ENCODE data around the gene TLR3. TPM values are rescaled to one million over a fixed set of nuclear protein-coding genes. Genes with fewer than 3 reads are reported as not detected.
A peak's percentile ranks its signal among the peaks of the same experiment; 100 is the strongest.
"Not testable (repeated sequence)": the region's sequence is repeated elsewhere in the genome, so short reads cannot be mapped to it uniquely, and the experiment has no call there.

TLR3 gene
- total RNA-seq, 1 donor from 2014 or later = 26.8 TPM

DNA sequence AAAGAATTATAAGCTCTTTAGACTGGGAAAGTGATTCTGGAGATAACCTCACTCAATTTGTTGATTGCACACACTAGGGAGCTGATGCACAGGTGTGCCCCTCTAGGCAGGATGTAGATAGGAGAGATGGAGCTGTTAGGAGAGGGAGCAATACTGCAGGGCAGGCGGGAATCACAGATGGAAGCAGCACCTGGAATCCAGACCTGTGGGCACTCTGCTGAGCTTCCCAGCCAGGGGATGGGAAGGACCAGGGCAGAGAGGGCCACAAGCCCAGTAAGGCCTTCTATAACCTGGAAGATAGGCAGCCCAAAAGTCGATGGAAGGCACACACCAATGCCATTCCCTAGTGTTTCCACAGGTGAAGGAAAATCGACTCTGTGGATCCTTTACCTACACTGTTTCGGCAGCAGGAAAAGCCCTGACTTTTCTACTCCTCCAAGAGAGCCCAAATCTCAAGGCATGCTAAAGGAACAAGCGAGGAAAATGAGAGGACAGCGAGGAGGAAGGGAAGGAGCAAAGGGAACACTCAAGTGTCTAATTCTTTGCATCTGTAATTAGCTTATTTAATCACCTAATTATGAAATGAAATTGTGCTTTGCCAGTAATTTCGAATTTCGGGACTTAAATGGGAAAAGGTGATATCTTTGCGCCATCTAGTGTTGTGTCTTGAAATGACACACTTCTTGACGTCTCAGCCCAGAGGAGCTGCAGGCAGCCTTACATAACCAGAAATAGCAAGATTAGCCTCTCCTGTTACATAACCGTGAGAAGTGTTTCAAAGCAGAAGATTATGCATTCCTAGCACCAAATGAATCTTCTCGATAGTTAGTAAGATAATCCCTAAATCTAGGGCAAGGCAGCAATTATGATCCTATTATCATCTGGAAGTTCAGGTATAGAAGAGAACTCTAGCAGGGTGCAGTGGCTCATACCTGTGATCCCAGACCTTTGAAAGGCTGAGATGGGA lies 31.0 kb upstream of the TLR3 start:
- Histone ChIP-seq H3K27me3 (ENCODE audit: low read depth) (no peaks in the 10 kb centered on the region), H3K4me1 (peaks cover 12% of the 10 kb centered on the region), H3K36me3 (no peaks in the 10 kb centered on the region), H3K9me3 (no peaks in the 10 kb centered on the region), H3K4me3 (no peak overlapping the region), H3K27ac (no peak overlapping the region)
- peak; percentile 88 to 92 for ATAC-seq
- intact Hi-C loops (cut with DNase I) = loop anchor here (10.0 kb wide), 1 partner anchor 393 kb away; no protein-coding TSS in a partner anchor
- TF ChIP-seq CTCF (IDR thresholded peaks at IDR 0.05) = peak; percentile 83
- no peak for DNase-seq

DNA sequence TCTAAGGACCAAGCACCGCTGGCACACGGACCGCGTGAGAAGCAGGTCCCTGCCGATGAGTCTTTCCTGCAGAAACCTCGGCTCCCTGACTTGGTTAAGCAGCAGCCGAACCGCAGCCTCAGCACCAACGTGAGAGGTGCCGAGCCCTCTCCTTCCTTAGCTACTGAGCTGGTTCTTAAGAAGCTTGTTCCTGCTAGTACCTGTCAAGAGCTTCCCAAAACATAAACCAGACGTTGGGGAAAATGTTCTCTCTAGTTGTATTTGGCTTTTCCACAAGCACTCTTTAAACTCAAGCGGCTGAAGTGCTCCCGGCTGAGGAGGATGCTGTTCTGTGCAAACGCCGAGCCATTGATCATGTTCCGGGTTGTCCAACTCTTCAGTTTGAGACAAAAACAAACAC lies 29.3 kb upstream of the TLR3 start:
- Histone ChIP-seq H3K27me3 (ENCODE audit: low read depth) (no peaks in the 10 kb centered on the region), H3K9me3 (no peaks in the 10 kb centered on the region), H3K4me3 (no peak overlapping the region), H3K27ac (no peak overlapping the region), H3K4me1 (peaks cover 12% of the 10 kb centered on the region), H3K36me3 (no peaks in the 10 kb centered on the region)
- peak; percentile 60 for DNase-seq
- intact Hi-C loops (cut with DNase I) = loop anchor here (10.0 kb wide), 1 partner anchor 395 kb away; no protein-coding TSS in a partner anchor
- ATAC-seq = peak; percentile 82 to 89
- TF ChIP-seq CTCF (IDR thresholded peaks at IDR 0.05) = no peak

GRCh38 chr4:186040316-186040715 lies 28.6 kb upstream of the TLR3 start:
- peak in 1 of 2 donors; percentile 3 for ATAC-seq
- H3K36me3 ChIP-seq = no peaks in the 10 kb centered on the region
- no peak for DNase-seq
- H3K27me3 ChIP-seq (ENCODE audit: low read depth) = no peaks in the 10 kb centered on the region
- no peaks in the 10 kb centered on the region for H3K9me3 ChIP-seq
- TF ChIP-seq CTCF (IDR thresholded peaks at IDR 0.05) = no peak
- no peak overlapping the region for H3K27ac ChIP-seq
- intact Hi-C loops (cut with DNase I) = no loop called here
- no peak overlapping the region for H3K4me3 ChIP-seq
- H3K4me1 ChIP-seq = peaks cover 12% of the 10 kb centered on the region

DNA sequence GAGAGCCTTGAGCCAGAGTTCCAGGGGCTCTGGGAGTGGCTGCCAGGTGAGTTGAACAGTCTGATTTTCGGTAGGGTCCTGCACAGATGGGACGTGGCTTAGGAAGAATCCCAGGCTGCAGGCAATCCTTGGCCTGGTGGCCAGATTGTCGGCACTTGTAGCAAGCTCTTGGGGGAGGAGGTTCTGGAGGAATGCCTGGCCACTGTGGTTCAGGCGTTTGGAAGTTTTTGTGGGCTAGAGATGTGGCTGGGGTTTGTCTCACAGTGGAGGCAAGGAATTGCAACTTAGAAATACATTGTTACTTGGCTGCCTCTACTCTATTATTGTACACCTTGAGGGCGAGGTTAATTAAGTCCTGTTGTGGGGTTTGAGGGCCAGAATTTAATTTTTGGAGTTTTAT lies 21.5 kb upstream of the TLR3 start:
- H3K36me3 ChIP-seq; H3K27ac ChIP-seq; H3K4me1 ChIP-seq; DNase-seq; ATAC-seq; H3K4me3 ChIP-seq; H3K27me3 ChIP-seq (ENCODE audit: low read depth); intact Hi-C loops (cut with DNase I); H3K9me3 ChIP-seq: not testable (repeated sequence)

DNA sequence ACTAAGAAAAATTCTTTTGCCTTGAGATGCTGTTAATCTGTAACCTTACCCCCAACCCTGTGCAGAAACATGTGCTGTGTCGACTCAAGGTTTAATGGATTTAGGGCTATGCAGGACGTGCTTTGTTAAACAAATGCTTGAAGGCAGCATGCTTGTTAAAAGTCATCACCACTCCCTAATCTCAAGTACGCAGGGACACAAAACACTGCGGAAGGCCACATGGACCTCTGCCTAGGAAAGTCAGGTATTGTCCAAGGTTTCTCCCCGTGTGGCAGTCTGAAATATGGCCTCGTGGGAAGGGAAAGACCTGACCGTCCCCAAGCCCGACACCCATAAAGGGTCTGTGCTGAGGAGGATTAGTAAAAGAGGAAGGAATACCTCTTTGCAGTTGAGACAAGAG lies 18.8 kb upstream of the TLR3 start:
- H3K4me3 ChIP-seq; DNase-seq; H3K27ac ChIP-seq; H3K27me3 ChIP-seq (ENCODE audit: low read depth); H3K9me3 ChIP-seq; H3K36me3 ChIP-seq; H3K4me1 ChIP-seq; intact Hi-C loops (cut with DNase I); ATAC-seq: not testable (repeated sequence)

GRCh38 chr4:186051096-186051495 lies 17.9 kb upstream of the TLR3 start:
- intact Hi-C loops (cut with DNase I) = no loop called here
- Histone ChIP-seq H3K27ac (no peak overlapping the region), H3K9me3 (no peaks in the 10 kb centered on the region), H3K36me3 (no peaks in the 10 kb centered on the region), H3K4me1 (no peaks in the 10 kb centered on the region), H3K4me3 (no peak overlapping the region), H3K27me3 (ENCODE audit: low read depth) (no peaks in the 10 kb centered on the region)
- no peak for ATAC-seq
- no peak for TF ChIP-seq CTCF (IDR thresholded peaks at IDR 0.05)
- no peak for DNase-seq
